ENCODE measurements around the gene B3GLCT.

Gene B3GLCT

DNA sequence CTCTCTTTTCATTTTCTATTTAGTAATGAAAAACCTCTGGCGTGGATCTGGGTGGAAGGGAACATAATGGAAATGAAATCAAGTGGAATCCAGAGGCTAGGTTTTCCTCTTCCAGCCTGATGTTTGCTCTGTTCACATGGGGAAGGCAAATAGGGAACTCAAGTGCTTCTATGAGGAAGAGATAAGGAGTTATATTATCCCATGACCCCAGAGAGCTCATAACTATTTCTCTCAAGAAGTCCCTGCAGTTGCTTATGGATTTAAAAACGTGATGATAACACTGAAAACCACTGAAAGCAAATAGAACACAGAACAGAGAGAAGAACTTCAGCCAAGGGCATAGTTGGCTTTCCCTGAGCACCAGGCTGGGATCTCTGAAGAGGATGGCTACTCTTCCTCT is 157.8 kb downstream of the B3GLCT start:
- no peak for DNase-seq

DNA sequence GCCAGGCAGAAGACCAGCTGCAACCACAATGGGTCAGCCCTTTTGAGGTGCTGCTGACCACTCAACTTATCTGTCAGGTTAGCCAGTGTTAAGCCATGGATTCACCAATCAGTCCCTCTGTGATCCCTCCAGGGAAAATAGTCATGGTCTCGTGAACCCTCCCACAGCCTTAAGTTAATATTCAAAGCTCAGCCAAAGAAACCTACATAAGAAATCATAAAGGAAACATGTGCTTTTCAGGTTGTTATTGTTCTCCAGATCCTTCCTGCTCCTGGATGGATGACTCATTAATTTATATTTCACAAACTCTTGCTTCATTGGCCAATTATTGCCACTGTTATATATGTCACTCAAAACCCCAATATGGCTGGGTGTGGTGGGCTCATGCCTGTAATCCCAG is 161.9 kb downstream of the B3GLCT start:
- DNase-seq, result no peak

DNA sequence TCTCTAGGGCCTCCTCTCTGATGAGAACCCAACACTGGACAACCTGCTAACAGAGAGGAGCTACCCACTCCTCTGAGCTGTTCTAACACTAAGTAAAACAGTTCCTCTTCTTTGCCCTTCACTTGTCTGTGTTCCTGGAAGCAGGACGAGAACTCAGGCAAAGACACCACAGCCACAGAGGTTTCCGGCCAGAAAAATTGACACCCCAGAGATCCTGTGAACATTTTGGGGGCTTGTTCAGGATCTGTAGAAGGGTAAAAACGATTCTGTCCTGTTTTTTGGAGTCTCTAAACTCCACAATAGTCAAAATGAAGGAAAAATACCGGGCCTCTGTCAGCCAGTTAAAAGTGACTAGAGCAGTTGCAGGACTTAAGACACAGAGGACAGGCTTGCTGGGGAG is 165.9 kb downstream of the B3GLCT start:
- no peak for DNase-seq

DNA sequence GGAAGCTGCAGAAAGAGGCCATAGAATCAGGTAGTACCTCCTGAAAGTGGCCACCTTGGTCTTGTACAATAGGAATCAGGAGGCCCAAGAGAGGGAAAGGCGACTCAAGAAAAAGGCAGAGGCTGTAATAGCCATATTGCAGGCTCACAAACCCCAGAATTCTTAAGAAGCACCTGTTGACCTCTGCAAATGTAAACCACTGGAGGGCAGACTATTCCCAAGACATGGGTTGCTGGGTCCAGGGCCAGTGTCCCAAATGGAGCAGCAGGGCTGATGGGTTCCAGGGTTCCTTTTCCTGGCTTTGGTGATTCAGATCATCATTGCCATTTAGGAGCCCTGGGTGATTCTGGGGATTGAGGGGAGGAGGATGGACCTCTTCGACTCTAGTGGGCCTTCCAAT is 167.6 kb downstream of the B3GLCT start:
- DNase-seq, result no peak

DNA sequence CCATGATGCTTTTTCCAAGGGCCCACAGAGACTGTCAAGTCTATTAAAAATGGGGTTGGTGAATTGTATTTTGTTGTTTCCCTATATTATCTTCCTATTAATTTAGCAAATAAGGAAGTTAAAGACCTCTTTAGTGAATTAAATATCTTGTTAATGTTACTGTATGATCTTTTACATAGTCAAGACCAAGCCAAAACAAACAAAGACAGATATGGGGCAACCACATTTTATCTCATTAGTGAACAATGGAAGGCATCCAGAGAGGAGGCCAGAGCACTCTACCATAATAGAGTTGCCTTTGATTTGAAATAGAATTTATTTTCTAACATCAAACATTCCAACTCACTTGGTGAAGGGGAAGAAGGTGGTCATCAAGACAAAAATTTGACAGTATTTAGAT is 169.4 kb downstream of the B3GLCT start:
- no peak for DNase-seq

DNA sequence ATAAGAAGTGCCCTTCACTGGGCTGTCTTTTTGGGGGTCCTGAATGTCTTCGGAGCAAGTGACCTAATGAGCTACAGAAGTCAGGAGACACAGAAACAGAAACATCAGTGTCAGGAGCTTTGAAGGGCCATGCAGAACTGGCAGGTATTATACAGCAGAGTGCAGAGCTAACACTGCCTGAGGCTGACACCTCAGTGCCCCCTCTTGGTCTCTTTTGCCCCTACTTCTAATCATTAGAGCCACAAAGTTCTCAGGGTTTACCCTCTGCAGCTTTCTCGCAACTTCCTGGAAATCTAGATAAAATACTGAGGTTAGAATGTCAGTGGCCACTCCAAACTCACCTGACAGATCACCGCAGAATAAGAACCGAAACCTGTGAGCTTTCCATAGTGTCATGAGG is 172.7 kb downstream of the B3GLCT start:
- no peak for DNase-seq

DNA sequence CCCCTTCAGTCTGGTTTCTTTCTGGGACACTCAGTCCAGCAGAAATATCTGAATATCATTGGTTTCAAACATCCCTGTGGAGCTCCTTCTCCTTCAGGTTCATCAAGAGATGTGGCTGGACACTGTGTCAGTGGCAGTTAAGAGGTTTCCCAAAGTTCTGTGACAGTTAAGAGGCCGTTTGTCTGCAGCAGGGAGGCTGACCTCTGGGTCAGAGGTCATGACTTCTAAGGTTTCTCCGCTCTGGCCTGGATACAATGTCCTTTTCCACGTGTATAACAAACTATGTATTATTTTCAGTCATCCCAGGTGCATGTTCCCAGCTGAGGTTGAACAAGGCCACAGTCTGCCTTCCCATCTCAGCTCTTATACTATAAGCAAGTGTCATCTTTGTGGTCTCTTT is 174.9 kb downstream of the B3GLCT start:
- no peak for DNase-seq

DNA sequence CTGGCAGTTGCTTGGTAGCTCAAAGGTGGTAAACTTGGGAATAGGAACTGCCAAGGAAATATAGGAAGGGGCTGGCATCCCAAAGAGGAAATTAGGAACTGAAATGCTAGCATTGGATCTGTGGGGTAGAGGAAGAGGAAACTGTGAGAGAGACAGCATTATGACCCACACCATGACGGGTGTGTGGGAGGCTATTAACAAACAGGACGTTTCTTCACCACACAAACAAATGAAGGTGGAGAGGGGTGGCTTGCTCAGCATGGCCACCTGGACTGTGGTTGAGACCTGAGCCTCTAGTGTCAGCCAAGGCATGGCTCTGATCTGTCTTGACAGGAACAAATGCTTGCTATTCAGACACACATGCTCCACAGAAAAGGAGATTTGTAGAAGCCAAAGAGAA is 178.2 kb downstream of the B3GLCT start:
- DNase-seq, result no peak

DNA sequence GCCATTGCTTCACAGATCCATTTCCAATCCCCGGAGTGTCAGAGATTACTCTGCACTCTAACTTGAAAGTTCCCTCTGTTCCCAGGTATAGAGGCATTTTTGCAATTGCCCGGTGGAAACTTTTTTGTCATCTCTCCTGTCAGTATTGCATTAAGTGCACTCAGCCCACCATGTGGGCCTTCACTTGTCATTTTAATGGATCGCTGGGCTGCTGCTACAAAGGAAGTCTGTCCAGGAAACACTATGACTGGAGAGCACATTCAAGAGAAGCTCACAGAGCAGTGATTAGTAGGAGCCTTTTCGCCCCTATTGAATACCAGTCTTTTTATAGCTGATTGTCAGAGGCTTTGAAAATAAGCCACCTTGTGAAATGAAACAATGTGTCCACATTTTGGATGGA is 180.9 kb downstream of the B3GLCT start:
- no peak for DNase-seq

Data from CD4-positive, alpha-beta T cell treated with Interferon gamma for 1 hour (primary cell).